A673 (cell line): ENCODE results near the gene PACS1. TPM values are rescaled to one million over a fixed set of nuclear protein-coding genes. Genes with fewer than 3 reads are reported as not detected.

ENCODE experiments used
- BruUV-seq: library from RNA; stranded (reverse); fragments of 400-500 nt; replicated peaks from 2 replicates; lab custom pipeline; 2021; lab: Mats Ljungman, UMichigan
- CTCF ChIA-PET: fragments of 300-600 bp; sonication (Branson Sonifier 250); formaldehyde crosslinking; loops from one replicate; lab custom pipeline; 2022; ENCODE audit warnings: antibody characterized with exemption; lab: Charles Lee
- POLR2A ChIA-PET: fragments of 300-600 bp; sonication (Branson Sonifier 250); formaldehyde crosslinking; loops from one replicate; lab custom pipeline; 2022; ENCODE audit warnings: antibody characterized with exemption; ENCODE audit not compliant: low non-redundant PET; lab: Charles Lee
- DNase-seq: peaks from one replicate; pipeline ENCODE4 v3.0.0-alpha.2; 2015; ENCODE audit warnings: low spot score
- H3K27ac ChIP-seq: fragments of 200-600 bp; sonication (generic); 2 replicates; pipeline ENCODE4 v1.5.1; 2016; ENCODE audit warnings: mixed run types, low read depth, mild to moderate bottlenecking, mixed read lengths, antibody characterized with exemption, low read length; ENCODE audit not compliant: poor library complexity, severe bottlenecking
- H3K27me3 ChIP-seq: fragments of 200-600 bp; sonication (generic); replicated peaks from 2 replicates; pipeline ENCODE4 v1.6.1; 2017; ENCODE audit warnings: mixed run types, low read depth, mild to moderate bottlenecking, mixed read lengths, antibody characterized with exemption, low read length; ENCODE audit not compliant: insufficient read depth, poor library complexity
- H3K36me3 ChIP-seq: fragments of 200-600 bp; sonication (generic); 2 replicates; pipeline ENCODE4 v1.6.1; 2016; ENCODE audit warnings: mixed run types, mild to moderate bottlenecking, mixed read lengths, antibody characterized with exemption, low read length; ENCODE audit not compliant: insufficient read depth, poor library complexity, severe bottlenecking
- H3K4me1 ChIP-seq: fragments of 200-600 bp; sonication (generic); 2 replicates; pipeline ENCODE4 v1.6.1; 2017; ENCODE audit warnings: mixed run types, mild to moderate bottlenecking, mixed read lengths, antibody characterized with exemption, low read length; ENCODE audit not compliant: insufficient read depth, poor library complexity, severe bottlenecking
- H3K4me3 ChIP-seq: fragments of 200-600 bp; sonication (generic); 2 replicates; pipeline ENCODE4 v1.5.1; 2016; ENCODE audit warnings: low read depth, mixed run types, mild to moderate bottlenecking, mixed read lengths, low read length; ENCODE audit not compliant: poor library complexity, severe bottlenecking
- H3K9me3 ChIP-seq: fragments of 200-600 bp; sonication (generic); 2 replicates; pipeline ENCODE4 v1.6.1; 2016; ENCODE audit warnings: mixed run types, low read depth, mild to moderate bottlenecking, mixed read lengths, antibody characterized with exemption, low read length; ENCODE audit not compliant: poor library complexity, severe bottlenecking
- CTCF ChIP-seq: fragments of 300-800, 200-600 bp; sonication (generic); conservative IDR thresholded peaks from 2 replicates; pipeline ENCODE4 v1.5.1; 2017; ENCODE audit warnings: low read depth, mild to moderate bottlenecking, antibody characterized with exemption, low read length, moderate library complexity, mixed read lengths
- EZH2 ChIP-seq: fragments of 200-600 bp; sonication (generic); IDR thresholded peaks from 2 replicates; pipeline ENCODE4 v1.6.1; 2017; ENCODE audit warnings: borderline replicate concordance, low read depth, mild to moderate bottlenecking, mixed read lengths, antibody characterized with exemption, low read length; ENCODE audit not compliant: poor library complexity, severe bottlenecking
- intact Hi-C: fragments of 100-400 bp; cut with micrococcal nuclease; formaldehyde crosslinking; loops from one replicate; pipeline ENCODE4 v1.10.0; 2022; ENCODE audit not compliant: unreplicated experiment
- total RNA-seq: library from RNA; stranded (reverse); gene quantifications from 2 replicates; pipeline ENCODE4 v1.2.3, GENCODE V29; 2021

Gene PACS1
- total RNA-seq, 1 experiment from 2014 or later, result 75.7 TPM

- TF ChIP-seq EZH2, result no peak
- no peak for TF ChIP-seq CTCF
- DNase-seq, result no peak
- CTCF ChIA-PET, result interaction anchor here (0.6 kb wide), 2 partner anchors 37 to 82 kb away, joined by 3 to 5 read pairs; no protein-coding TSS in a partner anchor
- no peak within 1 kb of the TSS for H3K27ac ChIP-seq
- POLR2A ChIA-PET, result no interaction called here
- no peaks in the 10 kb centered on the region for H3K27me3 ChIP-seq
- H3K36me3 ChIP-seq, result no peaks in the 10 kb centered on the region
- H3K9me3 ChIP-seq, result no peaks in the 10 kb centered on the region
- BruUV-seq, result no TSS peak
- H3K4me1 ChIP-seq, result peaks cover 19% of the 10 kb centered on the region
- intact Hi-C loops, result no loop called here
- H3K4me3 ChIP-seq, result peak within 1 kb of the TSS; percentile 57
These were observed 221.9 kb downstream of the PACS1 start, which contains the start of gene TMEM151A for GRCh38 chr11:66291706-66292542. TMEM151A (plus strand) TSS chr11:66291894; CDS start chr11:66292014, 120 bp downstream.

GRCh38 chr11:66292543-66293332 is 222.7 kb downstream of the PACS1 start:
- CTCF ChIA-PET, result no interaction called here
- POLR2A ChIA-PET, result no interaction called here
- Histone ChIP-seq H3K4me1 (peaks cover 15% of the 10 kb centered on the region), H3K27me3 (no peaks in the 10 kb centered on the region), H3K27ac (no peak overlapping the region), H3K9me3 (no peaks in the 10 kb centered on the region), H3K4me3 (peak overlapping the region; percentile 57), H3K36me3 (no peaks in the 10 kb centered on the region)
- DNase-seq, result no peak
- TF ChIP-seq EZH2, result no peak
- TF ChIP-seq CTCF, result no peak
- intact Hi-C loops, result no loop called here
- BruUV-seq, result no TSS peak

- intact Hi-C loops, result no loop called here
- Histone ChIP-seq H3K36me3 (no peaks in the 10 kb centered on the region), H3K27me3 (no peaks in the 10 kb centered on the region), H3K27ac (no peak overlapping the region), H3K9me3 (no peaks in the 10 kb centered on the region), H3K4me1 (peaks cover 12% of the 10 kb centered on the region), H3K4me3 (no peak overlapping the region)
- TF ChIP-seq CTCF, result no peak
- no peak for TF ChIP-seq EZH2
- BruUV-seq, result no TSS peak
- ChIA-PET CTCF (no interaction called here), POLR2A (no interaction called here)
- no peak for DNase-seq
These were observed 223.3 kb downstream of the PACS1 start for GRCh38 chr11:66293352-66293751.
